Hepatocyte (in vitro differentiated cells): ENCODE results near the gene SH3BGRL3. TPM values are rescaled to one million over a fixed set of nuclear protein-coding genes. Genes with fewer than 3 reads are reported as not detected.

Source experiments
- DNase-seq: peaks from one replicate; pipeline ENCODE4 v3.0.0-alpha.2; 2016; ENCODE audit warnings: low spot score
- H2AFZ ChIP-seq: fragments of 200-600 bp; sonication (generic); 2 replicates; pipeline ENCODE4 v1.6.0; 2016; ENCODE audit warnings: antibody characterized with exemption, mild to moderate bottlenecking
- H3K27ac ChIP-seq: fragments of 200-600 bp; sonication (generic); 2 replicates; pipeline ENCODE4 v1.5.1; 2016; ENCODE audit warnings: mild to moderate bottlenecking
- H3K27me3 ChIP-seq: fragments of 200-600 bp; sonication (generic); 2 replicates; pipeline ENCODE4 v1.6.1; 2016
- H3K36me3 ChIP-seq: fragments of 200-600 bp; sonication (generic); replicated peaks from 2 replicates; pipeline ENCODE4 v1.5.1; 2016; ENCODE audit warnings: low read depth; ENCODE audit not compliant: insufficient read depth
- H3K4me1 ChIP-seq: fragments of 200-600 bp; sonication (generic); 2 replicates; pipeline ENCODE4 v1.5.1; 2016; ENCODE audit warnings: mild to moderate bottlenecking, moderate library complexity; ENCODE audit not compliant: insufficient read depth
- H3K4me2 ChIP-seq: fragments of 200-600 bp; sonication (generic); 2 replicates; pipeline ENCODE4 v1.6.0; 2016
- H3K4me3 ChIP-seq: fragments of 200-600 bp; sonication (generic); 2 replicates; pipeline ENCODE4 v1.5.1; 2016; ENCODE audit warnings: mild to moderate bottlenecking
- H3K79me2 ChIP-seq: fragments of 200-600 bp; sonication (generic); 2 replicates; pipeline ENCODE4 v1.6.0; 2017; ENCODE audit warnings: mild to moderate bottlenecking
- H3K9me2 ChIP-seq: fragments of 200-600 bp; sonication (generic); replicated peaks from 2 replicates; pipeline ENCODE4 v1.6.0; 2017; ENCODE audit warnings: mild to moderate bottlenecking; ENCODE audit not compliant: insufficient read depth
- H3K9me3 ChIP-seq: fragments of 200-600 bp; sonication (generic); 2 replicates; pipeline ENCODE4 v1.5.1; 2016; ENCODE audit warnings: low read depth, mild to moderate bottlenecking
- H4K20me1 ChIP-seq: fragments of 200-600 bp; sonication (generic); 2 replicates; pipeline ENCODE4 v1.6.0; 2016; ENCODE audit warnings: mild to moderate bottlenecking; ENCODE audit not compliant: insufficient read depth, poor library complexity, severe bottlenecking
- CTCF ChIP-seq: fragments of 200-600 bp; sonication (generic); IDR thresholded peaks from 2 replicates; pipeline ENCODE4 v1.5.1; 2016; ENCODE audit warnings: antibody characterized with exemption, mild to moderate bottlenecking; ENCODE audit not compliant: poor library complexity
- EZH2 ChIP-seq: fragments of 200-600 bp; sonication (generic); IDR thresholded peaks from 2 replicates; pipeline ENCODE4 v1.6.1; 2016; ENCODE audit warnings: antibody characterized with exemption, mild to moderate bottlenecking, borderline replicate concordance
- EZH2phosphoT487 ChIP-seq: fragments of 200-600 bp; sonication (generic); IDR thresholded peaks from one replicate; pipeline ENCODE4 v1.6.1; 2018; ENCODE audit warnings: antibody characterized with exemption, mild to moderate bottlenecking, low read depth, moderate library complexity; ENCODE audit not compliant: unreplicated experiment, severe bottlenecking
- WGBS: methylation state at CpG from one replicate; pipeline ENCODE4 v1.1.6; 2016; ENCODE audit warnings: low lambda C conversion rate; ENCODE audit errors: missing lambda C conversion rate; 5-methylcytosine and 5-hydroxymethylcytosine counted together
- polyA plus RNA-seq: library from polyadenylated mRNA; unstranded; fragments of >200 nt; fragmentation: Nextera tagmentation; extraction: Ambion mirVana; gene quantifications from 2 replicates; pipeline ENCODE4 v1.2.1, GENCODE V29; 2016
- total RNA-seq: library from RNA; depleted of rRNA; stranded (reverse); fragments of >200 nt; gene quantifications from 2 replicates; pipeline ENCODE4 v1.2.3, GENCODE V29; 2014

Gene SH3BGRL3
- total and polyA plus RNA-seq, 2 experiments from 2014 or later: 35.9 to 420 TPM

- Histone ChIP-seq H3K36me3 (no peaks in the 10 kb centered on the region), H3K27ac (peak overlapping the region; percentile 94), H2AFZ (no peak overlapping the region), H4K20me1 (no peaks in the 10 kb centered on the region), H3K4me2 (peak overlapping the region; percentile 34), H3K4me3 (no peak overlapping the region), H3K9me2 (no peaks in the 10 kb centered on the region), H3K79me2 (peaks cover 19% of the 10 kb centered on the region), H3K4me1 (peaks cover 58% of the 10 kb centered on the region), H3K9me3 (no peaks in the 10 kb centered on the region), H3K27me3 (no peaks in the 10 kb centered on the region)
- 91% methylated on average over 1 of the region's 1 CpG for WGBS
- TF ChIP-seq EZH2 (no peak), CTCF (no peak), EZH2phosphoT487 (no peak)
- no peak for DNase-seq
Measured at GRCh38 chr1:26277719-26278118, 2.2 kb upstream of the SH3BGRL3 start.

- Histone ChIP-seq H3K27me3 (no peaks in the 10 kb centered on the region), H3K36me3 (no peaks in the 10 kb centered on the region), H3K4me2 (peak overlapping the region; percentile 34), H3K9me2 (no peaks in the 10 kb centered on the region), H3K79me2 (peaks cover 19% of the 10 kb centered on the region), H4K20me1 (no peaks in the 10 kb centered on the region), H3K9me3 (no peaks in the 10 kb centered on the region), H2AFZ (no peak overlapping the region), H3K4me1 (peaks cover 58% of the 10 kb centered on the region), H3K4me3 (no peak overlapping the region), H3K27ac (peak overlapping the region; percentile 94)
- TF ChIP-seq CTCF (no peak), EZH2 (no peak), EZH2phosphoT487 (no peak)
- 50% methylated on average over 4 of the region's 4 CpGs for WGBS
- peak; percentile 79 for DNase-seq
Measured at GRCh38 chr1:26278303-26278702, 1.6 kb upstream of the SH3BGRL3 start.

GRCh38 chr1:26278724-26279455 lies 996 bp upstream of the SH3BGRL3 start:
- Histone ChIP-seq H3K4me1 (peaks cover 58% of the 10 kb centered on the region), H3K4me2 (peak overlapping the region; percentile 93), H3K4me3 (peak overlapping the region; percentile 93), H3K27me3 (no peaks in the 10 kb centered on the region), H3K9me2 (no peaks in the 10 kb centered on the region), H2AFZ (no peak overlapping the region), H3K27ac (peak overlapping the region; percentile 94), H3K9me3 (no peaks in the 10 kb centered on the region), H4K20me1 (no peaks in the 10 kb centered on the region), H3K79me2 (peaks cover 19% of the 10 kb centered on the region), H3K36me3 (no peaks in the 10 kb centered on the region)
- TF ChIP-seq EZH2phosphoT487 (no peak), CTCF (no peak), EZH2 (no peak)
- peak; percentile 66 for DNase-seq
- 65% methylated on average over 9 of the region's 9 CpGs for whole genome bisulfite sequencing
